ENCODE results near the gene OXGR1.
A peak's percentile ranks its signal among the peaks of the same experiment; 100 is the strongest.
"Not testable (repeated sequence)": the region's sequence is repeated elsewhere in the genome, so short reads cannot be mapped to it uniquely, and the experiment has no call there.

OXGR1 gene

DNA sequence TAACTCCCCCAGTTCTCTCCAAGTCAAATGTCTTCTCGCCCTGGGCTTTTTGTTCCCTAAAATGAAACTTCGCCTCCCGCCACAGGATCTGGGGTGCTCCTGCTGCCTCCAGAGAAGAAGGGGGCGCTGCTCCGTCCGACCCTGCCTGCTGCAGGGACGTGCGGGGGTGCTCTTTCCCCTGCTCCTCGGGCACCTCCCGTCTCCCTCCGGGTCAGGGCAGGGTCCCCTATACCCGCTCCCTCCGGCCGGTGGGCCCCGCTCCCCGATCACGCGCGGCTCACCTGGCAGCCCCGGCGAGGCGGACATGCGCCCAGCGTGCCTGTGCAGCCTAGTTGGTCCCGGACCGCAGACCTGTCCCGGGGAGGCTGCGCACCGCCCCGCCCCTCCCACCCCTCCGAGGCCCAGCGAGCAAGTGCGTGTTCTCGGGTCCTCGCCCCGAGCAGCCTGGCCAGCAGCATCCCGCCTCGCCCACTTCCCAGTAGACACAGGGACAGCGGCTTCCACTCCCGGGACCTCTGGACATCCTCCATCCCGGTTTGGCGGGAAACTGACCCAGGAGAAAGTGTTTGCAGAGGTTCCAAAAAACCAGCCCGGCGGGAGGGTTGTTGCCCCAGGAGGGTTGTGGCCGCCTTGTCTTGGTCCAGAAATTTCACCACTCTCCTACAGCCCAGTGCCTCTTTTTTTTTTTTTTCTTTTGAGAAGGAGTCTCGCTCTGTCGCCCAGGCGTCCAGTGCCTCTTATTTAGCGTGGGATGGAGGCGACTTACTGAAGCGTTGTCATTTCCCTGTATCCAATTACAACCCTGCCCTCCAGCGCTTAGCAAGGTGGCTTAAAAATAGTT lies at the start of gene OXGR1:
OXGR1 (minus strand) TSS at position 460 of the 841 bp plus-strand sequence. CDS start 6,717 bp downstream, outside the sequence.
- DNase-seq = peak; percentile 59

GRCh38 chr13:97043302-97043701 lies 49.0 kb upstream of the OXGR1 start:
- DNase-seq = no peak

- DNase-seq = no peak
Observed at GRCh38 chr13:97030705-97031452, 36.6 kb upstream of the OXGR1 start.

GRCh38 chr13:97028441-97029299 lies 34.4 kb upstream of the OXGR1 start:
- peak; percentile 75 for DNase-seq

DNA sequence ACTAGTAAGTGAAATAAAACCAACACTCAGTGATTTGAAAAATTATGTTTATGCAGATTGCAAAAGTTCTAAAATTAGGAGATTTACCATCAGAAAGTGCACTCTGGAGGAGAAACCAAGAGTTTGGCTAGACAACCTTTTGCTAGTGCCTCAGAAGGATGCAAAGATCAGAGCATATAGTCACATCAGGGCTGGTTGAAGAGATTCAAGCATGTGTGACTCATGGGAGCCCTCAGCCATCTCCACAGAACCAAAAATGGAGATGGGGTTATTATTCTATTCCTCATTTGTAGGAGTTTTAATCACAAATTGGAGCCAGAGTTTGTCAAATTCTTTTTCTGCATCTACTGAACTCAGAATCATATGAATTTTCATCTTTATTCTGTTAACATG lies 32.9 kb upstream of the OXGR1 start:
- DNase-seq = no peak

DNA sequence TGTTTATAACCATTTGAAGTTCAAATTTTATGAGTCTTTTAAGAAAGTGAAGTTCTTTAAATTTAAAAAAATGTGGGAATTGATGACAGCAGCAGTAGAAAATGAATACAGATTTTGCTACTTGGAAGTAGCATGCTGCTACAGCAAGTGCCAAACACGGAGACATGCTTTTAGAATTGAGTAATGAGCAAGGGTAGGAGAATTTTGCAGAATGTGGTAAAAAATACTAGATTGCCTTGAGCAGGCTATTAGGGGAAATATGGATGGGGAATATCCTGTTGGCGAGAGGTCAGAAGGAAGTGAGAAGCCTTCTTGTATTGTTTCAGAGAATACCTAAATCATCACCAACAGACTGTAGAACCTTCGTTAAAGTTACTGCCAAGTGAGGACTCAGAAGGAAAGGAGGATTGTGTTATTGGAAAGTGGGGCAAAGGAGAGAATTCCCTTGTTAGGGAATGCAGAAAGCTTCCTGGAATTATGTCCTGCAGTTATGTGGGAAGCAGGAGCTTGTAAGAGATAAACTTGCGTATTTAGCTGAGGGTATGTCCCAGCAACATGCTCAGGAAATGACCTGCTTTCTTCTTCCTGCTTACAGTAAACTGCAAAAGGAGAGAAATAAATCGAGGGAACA lies 32.4 kb upstream of the OXGR1 start:
- no peak for DNase-seq

DNA sequence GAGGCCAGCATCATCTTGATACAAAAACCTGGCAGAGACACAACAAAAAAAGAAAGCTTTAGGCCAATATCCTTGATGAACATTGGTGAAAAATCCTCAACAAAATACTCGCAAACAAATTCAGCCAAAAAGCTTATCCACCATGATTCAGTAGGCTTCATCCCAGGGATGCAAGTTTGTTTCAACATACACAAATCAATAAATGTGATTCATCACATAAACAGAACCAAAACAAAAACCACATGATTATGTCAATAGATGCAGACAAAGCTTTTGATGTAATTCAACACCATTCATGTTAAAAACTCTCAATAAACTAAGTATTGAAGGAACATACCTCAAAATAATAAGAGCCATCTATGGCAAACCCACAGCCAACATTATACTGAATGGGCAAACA lies 29.5 kb upstream of the OXGR1 start:
- not testable (repeated sequence) for DNase-seq

DNA sequence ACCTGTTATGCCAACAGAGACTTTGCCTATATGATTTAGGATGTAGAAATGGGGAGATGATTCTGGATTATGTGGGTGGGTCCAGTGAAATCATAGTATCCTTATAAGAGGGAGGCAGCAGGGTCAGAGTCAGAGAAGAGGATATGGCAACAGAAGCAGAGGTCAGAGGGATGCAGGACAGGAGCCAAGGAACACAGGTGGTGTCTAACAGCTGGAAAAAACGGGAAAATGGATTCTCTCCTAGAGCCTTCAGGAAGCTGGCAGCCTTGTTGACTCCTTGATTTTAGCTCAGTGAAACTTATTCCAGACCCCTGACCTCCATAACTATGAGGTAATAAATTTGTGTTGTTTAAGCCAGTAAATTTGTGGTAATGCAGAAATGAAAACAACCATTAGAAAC lies 28.8 kb upstream of the OXGR1 start:
- DNase-seq = no peak

DNA sequence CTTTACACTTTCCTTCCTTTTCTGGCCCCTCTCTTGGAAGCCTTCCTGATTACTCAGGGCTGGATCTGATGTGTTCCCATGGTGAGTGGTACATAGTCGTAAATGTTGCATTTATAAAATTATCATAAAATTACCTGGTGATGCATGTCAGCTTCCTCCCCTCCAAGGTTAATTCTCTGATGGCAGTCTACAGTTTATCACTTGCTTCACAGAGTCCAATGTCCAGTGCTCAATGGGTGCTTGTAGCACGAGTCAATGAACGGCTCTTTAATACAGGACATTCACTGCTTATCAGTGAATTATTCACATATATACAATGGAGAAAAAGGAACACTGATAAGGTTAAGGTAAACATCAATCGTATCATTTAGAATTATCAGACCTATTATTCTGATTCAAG lies 27.0 kb upstream of the OXGR1 start:
- DNase-seq = no peak

DNA sequence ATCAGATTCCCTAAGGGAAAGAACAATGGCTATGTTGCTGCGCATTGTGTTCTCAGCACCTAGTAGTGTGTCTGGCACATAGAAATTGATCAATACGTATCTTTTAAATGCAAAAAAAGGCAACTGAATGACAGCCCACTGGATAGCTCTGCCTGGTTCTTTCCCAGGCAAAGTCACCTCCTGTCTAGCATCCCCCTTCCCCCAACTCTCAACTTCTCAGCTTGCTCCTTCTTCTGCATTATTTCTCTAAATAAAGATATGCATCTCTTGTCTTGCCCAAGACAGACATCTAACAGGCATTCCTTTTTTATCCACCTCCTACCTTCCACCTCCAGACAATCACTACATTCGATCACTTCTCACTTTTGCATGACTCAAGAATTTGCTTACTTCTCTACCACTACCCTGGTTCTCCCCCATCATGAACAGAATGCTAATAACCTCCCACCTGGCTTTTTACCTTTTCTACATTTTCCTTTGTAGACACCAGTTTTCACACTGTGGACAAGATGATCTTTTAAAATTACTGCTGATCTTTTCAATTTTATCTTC lies 26.5 kb upstream of the OXGR1 start:
- no peak for DNase-seq

- DNase-seq = no peak
Observed at GRCh38 chr13:97020194-97020593, 25.9 kb upstream of the OXGR1 start.

- DNase-seq = no peak
Observed at GRCh38 chr13:97019236-97019635, 25.0 kb upstream of the OXGR1 start.

- no peak for DNase-seq
Observed at GRCh38 chr13:97018029-97018819, 23.9 kb upstream of the OXGR1 start.

GRCh38 chr13:97017322-97017721 lies 23.0 kb upstream of the OXGR1 start:
- no peak for DNase-seq

- DNase-seq = no peak
Observed at GRCh38 chr13:97015661-97016350, 21.5 kb upstream of the OXGR1 start.

DNA sequence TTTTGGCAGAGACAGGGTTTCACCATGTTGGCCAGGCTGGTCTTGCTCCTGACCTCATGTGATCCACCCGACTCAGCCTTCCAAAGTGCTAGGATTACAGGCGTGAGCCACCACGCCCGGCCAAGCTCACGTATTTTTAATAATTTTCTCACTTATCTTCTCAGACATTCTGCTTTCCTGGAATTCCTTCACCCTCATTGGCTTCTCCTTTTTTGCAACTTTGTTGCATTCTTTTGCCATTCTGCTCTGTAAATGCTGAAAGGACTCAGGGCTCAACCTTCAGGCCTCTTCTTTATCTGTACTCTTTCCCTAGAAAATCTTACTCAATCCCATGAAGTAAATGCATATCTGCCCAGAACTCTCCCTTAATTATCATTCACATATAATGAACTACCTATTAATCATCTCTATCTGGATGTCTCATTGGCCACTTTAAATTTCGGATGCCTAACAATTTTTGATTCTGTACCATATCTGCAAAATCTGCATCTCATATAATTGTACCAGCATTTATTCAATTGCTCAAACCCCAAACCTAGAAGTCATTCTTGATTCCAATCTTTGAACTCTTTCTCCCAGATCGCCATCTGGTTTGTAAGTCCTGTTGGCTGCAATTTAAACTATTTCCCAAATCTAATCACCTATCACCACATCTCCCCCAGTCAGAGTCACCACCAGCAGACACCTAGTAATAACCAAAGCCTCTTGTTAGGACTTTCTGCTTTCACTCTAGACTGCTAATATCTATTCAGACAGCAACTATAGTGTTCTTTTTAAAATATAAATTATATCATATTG lies 18.2 kb upstream of the OXGR1 start:
- no peak for DNase-seq

GRCh38 chr13:97011446-97012131 lies 17.3 kb upstream of the OXGR1 start:
- no peak for DNase-seq

DNA sequence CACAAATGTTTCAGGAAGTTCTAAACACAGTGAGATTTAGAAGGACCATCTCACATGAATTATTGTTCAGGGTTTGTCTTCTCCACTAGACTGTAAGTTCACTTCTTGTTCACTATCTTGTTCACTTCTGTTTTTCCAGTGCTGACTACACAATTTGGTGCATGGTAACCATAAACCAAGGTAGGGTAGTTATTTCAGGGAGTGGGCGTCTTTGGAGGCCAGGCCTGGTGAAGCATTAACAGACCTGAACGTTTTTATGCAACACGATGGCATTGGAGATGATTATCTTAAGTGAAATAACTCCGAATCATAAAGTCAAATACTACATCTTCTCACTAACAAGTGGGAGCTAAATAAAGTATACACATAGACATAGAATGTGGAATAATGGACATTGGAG lies 14.4 kb upstream of the OXGR1 start:
- DNase-seq = no peak

DNA sequence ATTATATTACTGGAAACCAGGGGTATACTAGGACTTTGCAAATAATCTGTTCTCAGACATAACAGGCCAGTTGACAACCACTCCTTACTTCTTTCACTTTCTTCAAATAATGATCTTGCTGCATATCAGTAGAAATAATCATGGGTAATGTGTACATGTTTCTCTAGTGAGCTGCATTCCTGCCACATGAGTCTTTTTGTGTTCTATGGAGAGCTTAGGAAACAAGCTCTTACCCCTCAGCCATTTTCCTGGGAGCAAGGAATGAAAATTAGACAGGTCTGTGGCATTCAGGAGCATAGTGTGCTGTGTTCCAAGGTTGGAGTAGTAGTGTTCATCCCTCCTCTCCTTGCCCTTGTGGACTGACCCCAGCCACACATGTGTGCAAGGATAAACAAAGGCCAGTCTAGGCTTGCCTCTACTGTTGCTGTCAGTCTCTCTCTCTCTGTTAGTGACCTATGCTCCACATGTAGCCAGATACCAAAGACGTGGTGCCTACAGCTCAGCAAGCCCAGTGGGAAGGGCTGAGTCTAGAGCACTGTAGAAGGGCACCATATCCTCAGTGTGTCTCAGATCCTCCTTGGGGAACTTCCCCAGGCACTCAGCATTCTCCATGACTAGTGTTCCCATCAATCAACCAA lies 11.5 kb upstream of the OXGR1 start:
- no peak for DNase-seq
